D721Med (cell line): ENCODE results near the gene SULT6B1.

ENCODE experiments used
- DNase-seq: peaks from one replicate; pipeline ENCODE4 v3.0.0; 2011; ENCODE audit warnings: low spot score; ENCODE audit not compliant: insufficient read length
- FAIRE-seq: peaks from 2 replicates; lab custom pipeline; 2011; peaks lifted over from hg19 to GRCh38; lab: Jason Lieb, UNC
- TF ChIP-seq, protein P1 (sequence below): IDR thresholded peaks from 2 replicates; pipeline ENCODE4 v1.5.1; 2012; ENCODE audit warnings: mild to moderate bottlenecking, control low read depth; ENCODE audit not compliant: insufficient read depth; ENCODE audit errors: missing control alignments

Gene SULT6B1

DNA sequence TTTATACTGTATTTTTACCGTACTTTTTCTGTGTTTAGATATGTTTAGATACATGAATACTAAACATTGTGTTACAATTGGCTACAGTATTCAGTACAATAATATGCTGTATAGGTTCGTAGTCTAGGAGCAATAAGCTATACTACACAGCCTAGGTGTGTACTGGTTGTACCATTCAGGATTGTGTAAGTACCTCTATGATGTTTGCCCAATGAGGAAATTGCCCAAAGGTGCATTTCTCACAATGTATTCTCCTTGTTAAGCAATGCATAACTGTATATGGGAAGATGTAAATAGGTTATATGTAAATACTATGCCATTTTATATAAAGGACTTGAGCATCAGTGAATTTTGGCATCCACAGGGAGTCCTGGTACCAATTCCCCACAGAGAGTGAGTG is 42.4 kb downstream of the SULT6B1 start:
- TF ChIP-seq, protein P1, sequence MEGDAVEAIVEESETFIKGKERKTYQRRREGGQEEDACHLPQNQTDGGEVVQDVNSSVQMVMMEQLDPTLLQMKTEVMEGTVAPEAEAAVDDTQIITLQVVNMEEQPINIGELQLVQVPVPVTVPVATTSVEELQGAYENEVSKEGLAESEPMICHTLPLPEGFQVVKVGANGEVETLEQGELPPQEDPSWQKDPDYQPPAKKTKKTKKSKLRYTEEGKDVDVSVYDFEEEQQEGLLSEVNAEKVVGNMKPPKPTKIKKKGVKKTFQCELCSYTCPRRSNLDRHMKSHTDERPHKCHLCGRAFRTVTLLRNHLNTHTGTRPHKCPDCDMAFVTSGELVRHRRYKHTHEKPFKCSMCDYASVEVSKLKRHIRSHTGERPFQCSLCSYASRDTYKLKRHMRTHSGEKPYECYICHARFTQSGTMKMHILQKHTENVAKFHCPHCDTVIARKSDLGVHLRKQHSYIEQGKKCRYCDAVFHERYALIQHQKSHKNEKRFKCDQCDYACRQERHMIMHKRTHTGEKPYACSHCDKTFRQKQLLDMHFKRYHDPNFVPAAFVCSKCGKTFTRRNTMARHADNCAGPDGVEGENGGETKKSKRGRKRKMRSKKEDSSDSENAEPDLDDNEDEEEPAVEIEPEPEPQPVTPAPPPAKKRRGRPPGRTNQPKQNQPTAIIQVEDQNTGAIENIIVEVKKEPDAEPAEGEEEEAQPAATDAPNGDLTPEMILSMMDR = no peak
- DNase-seq (no peak), FAIRE-seq (no peak)

DNA sequence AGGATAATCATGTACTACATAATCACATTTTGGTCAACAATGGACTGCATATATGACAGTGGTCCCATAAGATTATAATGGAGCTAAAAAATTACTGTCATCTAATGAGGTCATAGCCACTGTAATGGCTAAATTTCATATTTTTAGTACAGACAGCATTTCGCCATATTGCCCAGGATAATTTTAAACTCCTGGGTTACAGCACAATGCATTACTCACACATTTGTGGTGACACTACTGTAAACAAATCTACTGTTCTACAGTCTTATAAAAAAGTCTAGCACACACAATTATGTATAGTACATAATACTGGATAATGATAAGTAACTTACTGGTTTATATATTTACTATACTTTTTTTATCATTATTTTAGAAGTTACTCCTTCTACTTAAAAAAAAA is 44.5 kb downstream of the SULT6B1 start:
- FAIRE-seq (no peak), DNase-seq (no peak)
- TF ChIP-seq, protein P1 = no peak

DNA sequence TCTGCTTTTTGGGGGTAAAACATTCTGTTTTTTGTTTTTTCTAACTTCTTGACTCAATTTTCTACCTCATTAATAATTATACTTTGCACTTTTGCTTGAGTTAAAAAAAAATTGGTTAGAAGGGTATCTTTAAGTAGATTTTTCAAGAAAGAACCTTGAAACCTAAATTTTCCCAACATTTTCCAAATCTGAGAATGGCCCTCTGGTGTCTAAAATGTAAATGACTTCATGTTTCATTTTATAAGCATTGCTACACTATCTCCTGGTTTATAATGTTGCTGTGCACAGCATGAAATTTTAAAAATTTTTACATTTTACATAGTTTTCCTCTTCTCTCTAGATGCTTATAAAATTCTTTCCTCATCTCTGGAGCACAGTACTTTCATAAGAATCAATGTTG is 45.9 kb downstream of the SULT6B1 start:
- no peak for DNase-seq
- TF ChIP-seq, protein P1 = no peak
- FAIRE-seq = no peak

DNA sequence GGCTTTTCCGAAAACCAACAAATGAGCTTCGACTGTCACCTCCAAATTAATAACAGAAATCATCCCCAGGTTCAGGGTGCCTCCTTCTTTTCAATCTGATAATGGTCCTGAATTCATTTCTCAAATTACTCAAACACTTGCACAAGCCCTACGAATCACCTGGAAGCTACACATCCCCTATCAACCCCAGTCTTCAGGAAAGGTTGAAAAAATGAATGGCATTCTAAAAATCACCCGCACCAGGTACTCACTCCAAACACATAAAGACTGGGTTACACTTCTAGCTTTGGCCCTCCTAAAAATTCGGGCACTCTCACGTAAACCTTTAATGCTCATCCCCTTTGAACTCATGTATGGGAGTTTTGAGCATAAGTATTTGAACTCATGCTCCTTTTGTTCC is 55.6 kb downstream of the SULT6B1 start:
- DNase-seq (no peak), FAIRE-seq (no peak)
- TF ChIP-seq, protein P1 = no peak

DNA sequence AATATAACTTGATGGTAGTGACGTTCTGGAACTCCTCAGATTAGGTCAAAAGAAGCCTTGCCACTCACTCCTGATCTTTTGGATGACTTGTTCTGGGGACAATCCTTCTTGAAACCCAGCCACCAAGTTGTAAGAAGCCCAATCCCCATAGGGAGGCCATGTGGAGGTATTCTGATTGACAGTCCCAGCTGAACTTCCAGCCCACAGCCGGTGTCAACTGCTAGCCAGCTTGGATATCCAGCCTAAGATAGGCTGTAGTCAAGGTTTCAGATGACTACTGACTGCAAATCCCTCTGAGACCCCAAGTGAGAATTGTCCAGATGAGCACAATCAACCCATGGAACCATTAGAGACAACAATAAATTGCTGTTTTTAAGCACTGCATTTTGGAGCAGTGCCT is 63.1 kb downstream of the SULT6B1 start:
- DNase-seq (no peak), FAIRE-seq (no peak)
- TF ChIP-seq, protein P1 = no peak

DNA sequence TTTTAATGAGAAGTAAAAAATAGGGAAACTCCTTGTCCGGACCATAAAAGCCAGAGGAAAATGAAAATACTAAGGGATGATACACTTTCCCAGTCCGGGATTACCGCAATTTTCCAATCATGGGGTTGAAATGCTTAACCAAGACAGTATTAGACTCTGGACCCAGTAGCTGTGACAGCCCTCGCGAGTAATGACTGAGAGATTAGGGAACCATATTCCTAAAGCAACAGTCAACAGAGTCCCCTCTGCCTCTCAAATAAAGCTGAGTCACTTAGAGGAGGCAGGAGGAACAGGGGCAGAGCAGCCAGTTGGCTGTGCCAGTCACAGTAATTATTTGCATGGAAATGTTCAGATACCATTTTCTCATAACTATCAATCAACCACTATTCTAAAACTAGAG is 69.3 kb downstream of the SULT6B1 start:
- DNase-seq (no peak), FAIRE-seq (no peak)
- TF ChIP-seq, protein P1 = no peak
